Muscle of leg (tissue), 11 donors: ENCODE results near the gene RCOR3. TPM values are rescaled to one million over a fixed set of nuclear protein-coding genes. Genes with fewer than 3 reads are reported as not detected.

Experiments used
- DNase-seq: peaks from one replicate; pipeline ENCODE4 v3.0.0; 2013
- H3K27ac ChIP-seq: one replicate; pipeline ENCODE4 v1.5.1; 2013; ENCODE audit warnings: mild to moderate bottlenecking, low read length, control low read depth
- H3K27me3 ChIP-seq: one replicate; pipeline ENCODE4 v1.6.1; 2013; ENCODE audit warnings: low read length; ENCODE audit not compliant: control insufficient read depth, insufficient read depth
- H3K36me3 ChIP-seq: one replicate; pipeline ENCODE4 v1.6.1; 2013; ENCODE audit warnings: low read length; ENCODE audit not compliant: control insufficient read depth, insufficient read depth
- H3K4me1 ChIP-seq: one replicate; pipeline ENCODE4 v1.6.1; 2013; ENCODE audit warnings: low read length; ENCODE audit not compliant: control insufficient read depth, insufficient read depth
- H3K4me3 ChIP-seq: one replicate; pipeline ENCODE4 v1.5.1; 2013; ENCODE audit warnings: low read length, control low read depth
- H3K9me3 ChIP-seq: replicated peaks from 2 replicates; pipeline ENCODE4 v1.6.1; 2013; ENCODE audit warnings: low read depth, low read length; ENCODE audit not compliant: control insufficient read depth
- WGBS: methylation state at CpG from one replicate; pipeline ENCODE4 v1.1.5; 2013; ENCODE audit warnings: missing lambda C conversion rate; ENCODE audit not compliant: insufficient coverage; 5-methylcytosine and 5-hydroxymethylcytosine counted together
- polyA plus RNA-seq, 8 donors: library from polyadenylated mRNA; unstranded; fragments of 120-200 nt; gene quantifications; one replicate each; pipeline versions ENCODE4 v1.2.1 to v1.2.3, GENCODE V29; 2013; ENCODE audit warnings: inconsistent platforms in 1 of 8, low replicate concordance in 1 of 8; ENCODE audit not compliant: insufficient read length in 8 of 8, insufficient read depth in 1 of 8
- total RNA-seq: library from RNA; stranded (reverse); fragments of 120-200 nt; gene quantifications from one replicate; pipeline ENCODE4 v1.2.4, GENCODE V29; 2013

RCOR3 gene
- total and polyA plus RNA-seq, 9 donors: 24.6 to 49.5 (median 41.3) TPM

DNA sequence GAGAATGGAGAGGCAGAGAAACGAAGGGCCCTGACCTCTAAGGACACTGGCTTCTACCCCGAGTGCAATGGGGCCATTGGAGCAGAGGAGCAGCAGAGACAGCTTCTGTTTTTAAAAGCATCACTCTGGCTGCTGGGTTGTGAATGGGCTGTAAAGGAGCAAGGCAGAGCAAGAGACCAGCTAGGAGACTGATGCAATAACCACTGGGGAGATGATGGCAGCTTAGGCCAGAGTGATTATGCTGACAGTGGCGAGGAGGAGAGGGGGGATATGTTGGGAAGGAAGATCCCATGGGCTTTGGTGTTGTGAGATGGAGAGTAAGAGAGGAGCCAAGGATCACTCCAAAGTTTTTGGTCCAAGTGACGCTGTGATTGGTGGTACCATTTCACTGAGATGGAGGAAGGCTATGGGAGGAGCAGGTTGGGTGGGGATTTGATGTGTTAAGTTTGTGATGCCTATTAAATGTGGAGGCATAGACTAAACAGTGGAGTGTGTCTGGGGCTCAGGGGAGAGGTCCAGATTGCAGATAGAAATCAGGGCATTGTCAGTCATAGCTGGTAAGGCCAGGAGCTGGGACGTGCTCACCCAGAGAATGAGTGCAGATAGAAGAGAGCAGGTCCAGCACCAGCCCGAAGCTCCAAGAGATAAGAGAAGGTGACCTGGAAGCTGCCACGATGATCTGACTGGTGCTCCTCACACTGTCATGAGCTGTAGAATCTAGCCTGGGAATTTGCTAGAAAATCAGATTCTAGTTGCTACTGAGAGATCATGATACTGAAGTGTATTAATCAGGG, 78.5 kb downstream of the RCOR3 start:
- H3K27ac ChIP-seq: no peak overlapping the region
- no peak overlapping the region for H3K4me3 ChIP-seq
- H3K36me3 ChIP-seq: no peaks in the 10 kb centered on the region
- no peaks in the 10 kb centered on the region for H3K9me3 ChIP-seq
- no peak for DNase-seq
- H3K4me1 ChIP-seq: peaks cover 24% of the 10 kb centered on the region
- 74% methylated on average over 7 of the region's 7 CpGs for WGBS
- H3K27me3 ChIP-seq: no peaks in the 10 kb centered on the region

GRCh38 chr1:211338224-211338620, 79.1 kb downstream of the RCOR3 start:
- DNase-seq: no peak
- H3K9me3 ChIP-seq: no peaks in the 10 kb centered on the region
- H3K27ac ChIP-seq: no peak overlapping the region
- H3K27me3 ChIP-seq: no peaks in the 10 kb centered on the region
- H3K4me1 ChIP-seq: peaks cover 22% of the 10 kb centered on the region
- no peaks in the 10 kb centered on the region for H3K36me3 ChIP-seq
- no peak overlapping the region for H3K4me3 ChIP-seq
- WGBS: no CpG with 5 or more reads among the region's 4 CpGs

GRCh38 chr1:211339631-211340041, 80.5 kb downstream of the RCOR3 start:
- H3K4me3 ChIP-seq: no peak overlapping the region
- peak; percentile 31 for DNase-seq
- H3K27me3 ChIP-seq: no peaks in the 10 kb centered on the region
- H3K27ac ChIP-seq: no peak overlapping the region
- no peaks in the 10 kb centered on the region for H3K9me3 ChIP-seq
- H3K36me3 ChIP-seq: peaks cover 2% of the 10 kb centered on the region
- 100% methylated on average over 1 of the region's 6 CpGs for WGBS
- H3K4me1 ChIP-seq: peaks cover 22% of the 10 kb centered on the region

DNA sequence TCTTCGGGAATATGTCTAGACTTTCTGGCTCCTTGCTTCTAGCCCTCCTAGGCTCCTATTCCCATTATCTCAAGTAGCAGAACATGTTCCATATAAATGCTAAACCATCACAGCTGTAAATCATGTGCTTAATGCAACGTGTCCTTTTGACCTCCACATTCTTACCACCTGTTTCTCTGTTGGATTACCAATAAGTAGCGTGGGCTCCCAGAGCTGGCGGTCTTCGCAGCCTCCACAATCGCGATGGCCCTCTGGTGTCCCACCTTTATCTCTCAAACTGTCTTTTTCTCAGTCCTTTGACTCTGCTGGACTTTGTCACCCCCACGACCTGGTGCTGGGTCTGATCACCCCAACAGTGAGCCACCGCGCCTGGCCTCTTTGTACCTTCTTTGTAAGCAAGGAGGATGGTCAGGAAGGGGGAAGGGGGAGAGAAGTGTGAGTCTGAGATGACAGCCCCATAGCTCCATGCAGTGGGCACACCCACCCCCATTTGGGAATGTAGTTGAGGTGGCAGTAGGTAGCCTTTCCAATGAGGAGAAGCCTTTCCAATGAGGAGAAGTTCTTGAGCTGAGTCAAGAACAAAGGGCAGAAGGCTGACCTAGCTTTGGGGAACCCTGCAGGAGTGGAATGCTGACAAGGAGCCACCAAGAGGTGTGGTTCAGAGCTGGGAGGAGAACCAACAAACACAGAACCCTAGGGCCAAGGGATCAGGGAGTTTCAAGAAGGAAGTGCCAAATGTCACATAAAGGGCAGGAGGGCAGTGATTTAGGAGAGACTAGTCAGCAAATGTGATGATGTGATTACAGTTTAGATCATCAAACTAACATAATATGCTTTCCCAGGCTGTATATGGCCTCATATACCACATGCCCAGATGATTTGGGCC, 81.7 kb downstream of the RCOR3 start:
- H3K27ac ChIP-seq: no peak overlapping the region
- no peak for DNase-seq
- peaks cover 2% of the 10 kb centered on the region for H3K36me3 ChIP-seq
- WGBS: 70% methylated on average over 7 of the region's 10 CpGs
- peaks cover 18% of the 10 kb centered on the region for H3K4me1 ChIP-seq
- no peaks in the 10 kb centered on the region for H3K9me3 ChIP-seq
- no peaks in the 10 kb centered on the region for H3K27me3 ChIP-seq
- H3K4me3 ChIP-seq: no peak overlapping the region

DNA sequence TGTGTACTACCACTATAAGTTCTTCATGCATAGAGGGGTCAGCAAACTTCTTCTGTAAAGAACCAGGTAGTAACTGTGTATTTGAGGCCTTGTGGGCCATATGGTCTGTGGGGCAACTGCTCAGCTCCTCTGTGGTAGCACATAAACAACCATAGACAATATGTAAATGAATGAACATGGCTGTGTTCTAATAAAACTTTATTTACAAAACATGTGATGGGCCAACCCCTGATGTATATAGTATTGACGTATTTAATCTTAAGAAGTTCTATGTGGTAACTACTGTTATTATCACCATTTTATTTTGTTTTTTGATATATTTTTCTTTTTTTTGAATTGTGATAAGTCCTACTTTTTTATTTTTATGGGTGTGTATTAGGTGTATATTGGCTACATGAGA, 82.8 kb downstream of the RCOR3 start:
- no peak for DNase-seq
- peaks cover 14% of the 10 kb centered on the region for H3K4me1 ChIP-seq
- peaks cover 2% of the 10 kb centered on the region for H3K36me3 ChIP-seq
- no peak overlapping the region for H3K4me3 ChIP-seq
- WGBS: no CpG with 5 or more reads among the region's 1 CpG
- H3K27me3 ChIP-seq: no peaks in the 10 kb centered on the region
- H3K27ac ChIP-seq: no peak overlapping the region
- no peaks in the 10 kb centered on the region for H3K9me3 ChIP-seq

- H3K4me3 ChIP-seq: no peak overlapping the region
- WGBS: 83% methylated on average over 2 of the region's 4 CpGs
- no peak overlapping the region for H3K27ac ChIP-seq
- no peaks in the 10 kb centered on the region for H3K27me3 ChIP-seq
- H3K9me3 ChIP-seq: no peaks in the 10 kb centered on the region
- peaks cover 4% of the 10 kb centered on the region for H3K36me3 ChIP-seq
- H3K4me1 ChIP-seq: peaks cover 14% of the 10 kb centered on the region
- no peak for DNase-seq
Observed at GRCh38 chr1:211343607-211344006, 84.4 kb downstream of the RCOR3 start.

GRCh38 chr1:211344152-211344618, 85.0 kb downstream of the RCOR3 start:
- Histone ChIP-seq H3K27ac (no peak overlapping the region), H3K4me1 (peaks cover 13% of the 10 kb centered on the region), H3K36me3 (peaks cover 4% of the 10 kb centered on the region), H3K9me3 (no peaks in the 10 kb centered on the region), H3K4me3 (no peak overlapping the region), H3K27me3 (no peaks in the 10 kb centered on the region)
- DNase-seq: no peak
- WGBS: 87% methylated on average over 3 of the region's 6 CpGs

- Histone ChIP-seq H3K36me3 (peaks cover 4% of the 10 kb centered on the region), H3K4me1 (peaks cover 3% of the 10 kb centered on the region), H3K9me3 (no peaks in the 10 kb centered on the region), H3K4me3 (no peak overlapping the region), H3K27me3 (no peaks in the 10 kb centered on the region), H3K27ac (no peak overlapping the region)
- DNase-seq: no peak
- no CpG with 5 or more reads among the region's 2 CpGs for WGBS
Observed at GRCh38 chr1:211345719-211346118, 86.6 kb downstream of the RCOR3 start.

GRCh38 chr1:211347077-211347844, 88.1 kb downstream of the RCOR3 start:
- no CpG with 5 or more reads among the region's 4 CpGs for WGBS
- H3K27ac ChIP-seq: no peak overlapping the region
- peaks cover 4% of the 10 kb centered on the region for H3K36me3 ChIP-seq
- H3K4me3 ChIP-seq: no peak overlapping the region
- H3K27me3 ChIP-seq: no peaks in the 10 kb centered on the region
- no peaks in the 10 kb centered on the region for H3K4me1 ChIP-seq
- no peak for DNase-seq
- H3K9me3 ChIP-seq: peaks cover 4% of the 10 kb centered on the region

DNA sequence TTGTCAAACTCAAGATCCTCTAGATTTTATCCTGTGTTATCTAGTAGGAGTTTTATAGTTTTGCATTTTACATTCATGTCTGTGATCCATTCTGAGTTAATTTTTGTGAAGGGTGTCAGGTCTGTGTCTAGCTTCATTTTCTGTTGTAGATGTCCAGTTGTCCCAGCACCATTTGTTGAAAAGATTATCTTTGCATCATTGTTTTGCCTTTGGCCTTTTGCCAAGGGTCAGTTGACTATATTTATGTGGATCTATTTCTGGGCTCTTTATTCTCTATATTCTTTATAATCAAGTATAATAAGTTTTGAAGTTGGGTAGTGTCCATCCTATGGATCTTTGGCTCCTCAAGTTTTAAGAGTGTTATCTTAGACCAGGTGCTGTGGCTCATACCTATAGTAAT, 89.4 kb downstream of the RCOR3 start:
- Histone ChIP-seq H3K27ac (no peak overlapping the region), H3K9me3 (peaks cover 6% of the 10 kb centered on the region), H3K36me3 (peaks cover 10% of the 10 kb centered on the region), H3K4me1 (no peaks in the 10 kb centered on the region), H3K4me3 (no peak overlapping the region), H3K27me3 (no peaks in the 10 kb centered on the region)
- DNase-seq: peak; percentile 16
